T-helper 1 cell treated with Interleukin-12 subunit alpha and Interleukin-12 subunit beta and Interleukin-4 antibody, amounts not matched to agents 30 ng/mL and 1 ng/mL, for 36 hours (primary cell): Measurements from ENCODE around the gene ZNF362. TPM values are rescaled to one million over a fixed set of nuclear protein-coding genes. Genes with fewer than 3 reads are reported as not detected.
"Not testable (repeated sequence)": the region's sequence is repeated elsewhere in the genome, so short reads cannot be mapped to it uniquely, and the experiment has no call there.

Source experiments
- intact Hi-C: fragments of 100-400 bp; cut with micrococcal nuclease; formaldehyde crosslinking; loops from one replicate; pipeline ENCODE4 v1.15.1; 2024
- total RNA-seq: library from RNA; stranded (reverse); gene quantifications from 2 replicates; pipeline ENCODE4 v1.2.3, GENCODE V29; 2022

The ZNF362 gene, protein sequence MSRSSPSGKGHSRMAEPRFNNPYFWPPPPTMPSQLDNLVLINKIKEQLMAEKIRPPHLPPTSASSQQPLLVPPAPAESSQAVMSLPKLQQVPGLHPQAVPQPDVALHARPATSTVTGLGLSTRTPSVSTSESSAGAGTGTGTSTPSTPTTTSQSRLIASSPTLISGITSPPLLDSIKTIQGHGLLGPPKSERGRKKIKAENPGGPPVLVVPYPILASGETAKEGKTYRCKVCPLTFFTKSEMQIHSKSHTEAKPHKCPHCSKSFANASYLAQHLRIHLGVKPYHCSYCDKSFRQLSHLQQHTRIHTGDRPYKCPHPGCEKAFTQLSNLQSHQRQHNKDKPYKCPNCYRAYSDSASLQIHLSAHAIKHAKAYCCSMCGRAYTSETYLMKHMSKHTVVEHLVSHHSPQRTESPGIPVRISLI
- total RNA-seq = 17.5 and 21.6 TPM in 2 replicates

DNA sequence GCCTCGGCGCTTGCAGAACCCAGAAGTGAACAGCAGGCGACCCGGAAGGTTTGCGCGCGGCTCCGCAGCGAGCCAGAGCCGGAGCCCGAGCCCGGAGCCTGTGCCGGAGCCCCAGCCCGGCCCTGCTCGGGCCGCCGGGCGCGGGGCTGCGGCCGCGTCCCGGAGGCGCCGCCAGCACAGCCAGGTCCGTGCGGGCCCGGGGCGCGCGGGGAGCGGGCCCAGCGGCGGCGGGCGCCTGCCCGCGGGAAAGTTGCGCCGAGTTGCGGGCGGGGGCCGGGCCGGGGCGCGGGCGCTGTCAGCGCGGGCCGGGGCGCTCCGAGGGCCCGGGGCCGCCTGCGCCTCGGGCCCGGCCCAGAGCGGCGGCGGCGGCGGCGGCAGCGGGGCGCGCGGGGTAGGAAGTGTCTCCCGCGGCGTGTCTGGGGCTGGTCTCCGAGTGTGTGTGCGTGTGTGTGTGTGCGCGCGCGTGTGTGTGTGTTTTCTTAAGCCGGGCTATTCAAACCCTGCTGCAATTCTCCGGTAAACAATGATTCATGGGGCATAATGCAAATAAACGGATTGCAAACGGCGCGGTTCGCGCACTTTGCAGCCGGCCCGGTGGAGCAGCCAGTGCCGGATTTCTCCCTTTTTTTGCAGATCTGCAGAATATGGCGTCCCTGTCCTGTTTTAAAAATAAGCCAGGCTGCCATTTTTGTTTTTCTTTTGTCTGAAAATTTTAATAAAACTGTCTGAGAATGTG lies at the start of gene ZNF362:
TSS of gene ZNF362 (plus strand) at position 22 of the 736 bp plus-strand sequence. CDS start 14,083 bp downstream, outside the sequence.
- intact Hi-C loops = loop anchor here (1.0 to 5.0 kb wide), 5 partner anchors 38 to 216 kb away; partner anchors contain the start of gene ZSCAN20

DNA sequence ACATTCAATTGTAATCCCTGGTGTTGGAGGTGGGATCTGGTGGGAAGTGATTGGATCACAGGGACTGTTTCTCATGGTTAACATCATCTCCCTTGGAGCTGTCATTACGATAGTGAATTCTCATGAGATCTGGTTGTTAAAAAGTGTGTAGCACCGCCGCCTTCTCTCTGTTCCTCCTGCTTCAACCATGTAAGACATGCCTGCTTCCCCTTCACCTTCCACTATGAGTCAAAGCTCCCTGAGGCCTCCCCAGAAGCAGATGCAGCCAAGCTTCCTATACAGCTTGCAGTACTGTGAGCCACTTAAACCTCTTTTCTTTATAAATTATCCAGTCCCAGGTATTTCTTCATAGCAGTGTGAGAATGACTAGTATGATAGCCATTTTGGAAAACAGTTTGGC lies 44.3 kb upstream of the ZNF362 start:
- intact Hi-C loops = no loop called here

DNA sequence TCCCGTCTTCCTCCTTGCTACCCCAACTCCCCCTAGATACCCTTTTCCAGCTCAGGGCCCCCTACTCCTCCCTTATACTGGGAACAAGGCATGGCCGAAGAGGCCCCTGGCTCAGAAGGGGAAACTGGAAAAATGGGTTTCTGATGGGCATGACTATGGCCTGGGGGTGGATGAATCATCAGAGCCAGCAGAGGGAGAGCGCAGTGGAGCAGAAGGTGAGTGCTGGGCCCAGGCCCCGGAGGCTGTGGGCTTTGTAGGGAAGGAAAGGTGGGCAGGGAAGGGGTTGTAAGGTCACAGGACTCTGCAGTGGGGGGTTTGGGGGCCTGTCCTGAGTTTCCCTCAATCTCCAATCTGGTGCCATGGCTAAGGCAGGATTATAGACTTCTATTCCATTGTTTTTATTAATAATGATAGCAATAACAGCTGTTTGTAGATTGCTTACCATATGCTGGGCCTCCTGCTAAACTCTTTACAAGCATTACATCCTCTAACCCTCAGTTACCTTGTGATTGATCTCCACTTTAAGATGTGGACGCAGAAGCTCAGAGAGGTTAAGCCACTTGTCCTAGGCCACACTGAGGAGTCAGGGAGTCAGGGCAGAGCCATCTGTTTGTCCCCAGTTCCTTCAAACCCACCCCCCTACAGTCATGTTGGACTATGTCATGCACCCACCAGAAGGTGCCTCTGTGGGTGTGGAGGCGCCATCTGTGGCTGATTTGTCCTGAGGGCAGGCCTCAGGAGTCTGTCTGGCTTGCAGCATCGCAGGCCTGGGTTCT lies 36.2 kb upstream of the ZNF362 start:
- intact Hi-C loops = no loop called here

DNA sequence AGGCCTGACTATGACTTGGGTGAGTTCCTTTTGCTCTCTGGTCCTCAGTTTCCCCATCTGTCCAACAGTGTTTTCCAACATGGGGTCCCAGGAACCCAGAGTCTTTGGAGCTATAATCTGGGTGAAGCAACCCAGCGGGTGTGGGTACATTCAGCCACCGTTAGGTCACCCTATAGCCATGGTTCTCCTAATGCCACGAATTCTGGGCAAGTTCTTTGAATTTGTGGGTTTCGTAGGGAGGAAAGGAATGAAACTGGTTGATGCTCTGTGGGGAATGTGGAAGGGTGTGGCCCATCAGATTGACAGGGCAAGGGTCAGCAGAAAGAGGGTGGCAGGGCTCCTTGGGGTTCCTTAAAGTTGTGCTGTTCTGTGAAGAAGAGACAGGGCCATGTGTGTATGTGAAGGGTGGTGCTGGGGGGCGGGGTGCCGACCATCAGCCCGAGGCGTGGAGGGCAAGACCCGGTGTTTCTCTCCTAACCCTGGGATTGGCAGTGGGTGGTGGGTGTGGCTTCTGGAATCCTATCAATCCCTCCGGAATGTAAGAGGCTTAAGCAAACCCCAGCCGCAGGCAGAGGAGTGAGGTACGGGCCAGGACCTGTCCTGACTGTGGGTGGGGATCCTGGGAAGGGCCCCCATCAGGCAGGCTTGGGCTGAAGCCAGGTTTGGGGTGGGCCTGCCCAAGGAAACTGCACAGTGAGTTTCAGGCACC lies 35.5 kb upstream of the ZNF362 start:
- intact Hi-C loops = no loop called here

DNA sequence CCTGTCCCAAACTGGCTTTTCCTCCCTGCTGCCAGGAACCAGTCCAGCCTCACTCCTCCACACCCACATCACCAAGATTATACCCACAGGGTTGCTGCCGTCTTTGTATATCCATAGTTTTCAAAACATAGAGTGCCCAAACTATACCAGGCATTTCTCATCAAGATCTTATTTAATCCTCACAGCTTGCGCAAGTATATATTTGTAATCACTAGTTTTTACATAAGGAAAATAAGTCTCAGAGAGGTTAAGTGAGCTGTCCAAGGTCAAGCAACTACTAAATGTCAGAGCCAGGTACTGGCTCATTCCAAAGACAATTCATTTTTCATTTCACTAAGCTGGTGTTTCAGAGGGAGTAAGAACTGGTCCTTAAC lies 34.9 kb upstream of the ZNF362 start:
- intact Hi-C loops = no loop called here

DNA sequence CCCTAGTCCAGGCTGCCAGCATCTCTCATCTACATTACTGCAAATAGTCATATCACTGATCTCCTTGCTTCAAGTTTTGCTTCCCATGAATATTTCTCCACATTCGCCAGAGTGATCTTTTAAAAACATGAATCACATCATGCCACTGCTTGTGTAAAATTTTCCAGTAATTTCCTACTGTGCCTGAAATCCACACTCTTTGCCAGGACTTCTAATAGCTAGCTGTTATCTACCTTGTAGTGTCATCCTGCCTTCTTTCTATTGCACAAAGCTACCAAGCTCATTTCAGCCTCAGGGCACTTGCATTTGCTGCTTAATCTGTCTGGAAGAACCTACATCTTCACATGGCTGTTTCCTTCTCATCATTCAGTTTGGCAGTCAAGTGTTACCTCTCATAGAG lies 33.9 kb upstream of the ZNF362 start:
- intact Hi-C loops = no loop called here

- intact Hi-C loops = no loop called here
Measured at GRCh38 chr1:33224166-33224707, 32.1 kb upstream of the ZNF362 start.

GRCh38 chr1:33225586-33225985 lies 30.7 kb upstream of the ZNF362 start:
- intact Hi-C loops = no loop called here

DNA sequence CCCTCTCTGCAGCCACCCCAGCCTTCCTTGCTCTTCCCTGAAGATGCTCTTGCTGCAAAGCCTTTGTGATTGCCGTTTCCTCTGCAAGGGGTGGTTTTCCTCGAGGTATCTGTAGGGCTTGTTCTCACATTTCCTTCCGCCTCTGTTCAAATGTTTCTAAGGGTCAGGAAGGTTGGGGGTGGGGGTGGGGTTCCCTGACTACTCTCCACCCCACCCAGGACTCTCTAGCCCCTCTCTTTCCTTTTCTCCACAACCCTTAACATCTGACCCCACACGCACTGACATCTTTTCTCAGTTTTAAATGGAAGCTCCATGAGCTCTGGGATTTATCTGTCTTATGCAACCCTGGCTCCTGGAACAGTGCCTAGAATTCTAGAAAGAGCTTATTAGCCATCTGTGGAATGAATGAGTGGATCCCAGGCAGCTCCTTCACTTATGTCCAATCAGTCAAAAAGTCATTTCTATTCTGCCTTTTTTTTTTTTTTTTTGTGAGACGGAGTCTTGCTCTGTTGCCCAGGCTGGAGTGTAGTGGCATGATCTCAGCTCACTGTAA lies 27.3 kb upstream of the ZNF362 start:
- intact Hi-C loops = no loop called here

GRCh38 chr1:33231166-33231565 lies 25.1 kb upstream of the ZNF362 start:
- intact Hi-C loops = no loop called here

DNA sequence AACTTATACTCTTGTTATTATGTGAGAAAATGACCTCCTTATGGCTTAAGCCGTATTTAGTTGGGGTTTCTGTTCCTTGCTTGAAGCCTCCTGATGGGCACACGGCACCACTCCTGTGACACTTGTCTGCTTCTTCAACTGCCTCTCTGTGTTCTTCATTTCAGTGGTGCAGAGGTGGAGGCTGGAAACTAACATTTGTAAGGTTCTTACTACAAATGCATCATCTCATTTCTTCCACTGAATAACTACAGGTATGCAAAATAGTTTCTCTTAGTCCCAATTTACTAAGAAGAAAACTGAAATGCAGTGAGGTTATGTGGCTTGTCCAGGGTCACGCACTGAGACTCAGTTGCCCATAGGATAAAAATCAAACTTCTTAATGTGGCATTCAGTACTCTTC lies 23.6 kb upstream of the ZNF362 start:
- intact Hi-C loops = no loop called here

DNA sequence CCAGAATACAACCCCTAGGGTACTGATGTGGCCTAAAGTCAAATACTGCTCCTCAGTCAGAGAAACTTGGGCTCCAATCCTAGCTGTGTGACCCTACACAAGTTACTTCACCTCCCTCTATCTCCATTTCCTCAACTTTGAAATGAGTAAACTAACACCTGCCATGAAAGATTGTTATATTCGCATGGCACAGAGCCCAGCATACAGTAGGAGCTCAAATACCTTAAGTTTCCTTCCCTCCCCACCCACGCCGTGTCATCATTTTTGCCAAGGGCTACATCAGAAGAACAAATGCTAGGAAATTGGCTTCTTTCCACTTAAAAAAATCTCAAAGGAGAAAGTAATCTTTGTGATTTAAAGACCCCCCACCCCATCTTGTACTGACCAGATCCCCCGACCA lies 22.2 kb upstream of the ZNF362 start:
- intact Hi-C loops = no loop called here

DNA sequence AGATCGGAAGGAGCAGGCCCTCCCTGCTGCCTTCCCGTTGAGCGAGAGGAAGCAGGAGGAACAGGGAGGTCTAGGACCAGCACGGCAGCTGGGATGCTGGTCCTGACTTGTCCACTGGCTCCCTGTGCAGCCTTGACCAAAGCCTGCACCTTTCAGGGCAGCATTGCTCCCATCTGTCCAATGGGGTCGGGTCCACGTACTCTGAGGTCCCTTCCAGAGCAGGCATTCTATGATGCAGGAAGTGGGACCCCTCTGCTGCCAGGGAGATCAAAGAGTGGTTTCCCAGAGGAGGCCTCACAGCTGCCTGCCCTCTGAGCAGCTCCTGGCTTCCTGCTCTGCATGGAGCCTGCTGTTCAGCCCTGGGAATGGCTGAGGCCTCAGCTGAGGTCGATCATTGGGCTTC lies 21.7 kb upstream of the ZNF362 start:
- intact Hi-C loops = no loop called here

DNA sequence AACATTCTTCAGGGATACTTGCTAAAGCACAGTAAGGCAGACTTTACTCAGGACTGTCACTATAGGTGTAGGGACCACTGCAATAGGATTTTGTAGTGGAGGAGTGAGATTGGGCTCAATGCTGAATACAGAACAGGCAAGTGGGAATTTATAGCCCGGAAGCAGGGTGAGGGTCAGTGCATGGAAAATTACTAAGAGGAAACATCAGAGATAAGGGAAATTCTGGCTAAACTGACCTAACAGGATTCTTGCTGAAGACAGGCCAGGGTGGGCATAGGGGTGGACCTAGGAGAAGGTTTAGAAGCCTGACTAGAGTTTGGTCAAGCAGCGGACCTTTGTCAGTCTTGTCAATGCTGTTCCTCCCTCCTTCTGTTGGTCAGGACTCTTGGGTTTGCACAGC lies 20.8 kb upstream of the ZNF362 start:
- intact Hi-C loops = no loop called here

- intact Hi-C loops = no loop called here
Measured at GRCh38 chr1:33236498-33236897, 19.8 kb upstream of the ZNF362 start.

GRCh38 chr1:33237579-33237978 lies 18.7 kb upstream of the ZNF362 start:
- intact Hi-C loops = no loop called here

DNA sequence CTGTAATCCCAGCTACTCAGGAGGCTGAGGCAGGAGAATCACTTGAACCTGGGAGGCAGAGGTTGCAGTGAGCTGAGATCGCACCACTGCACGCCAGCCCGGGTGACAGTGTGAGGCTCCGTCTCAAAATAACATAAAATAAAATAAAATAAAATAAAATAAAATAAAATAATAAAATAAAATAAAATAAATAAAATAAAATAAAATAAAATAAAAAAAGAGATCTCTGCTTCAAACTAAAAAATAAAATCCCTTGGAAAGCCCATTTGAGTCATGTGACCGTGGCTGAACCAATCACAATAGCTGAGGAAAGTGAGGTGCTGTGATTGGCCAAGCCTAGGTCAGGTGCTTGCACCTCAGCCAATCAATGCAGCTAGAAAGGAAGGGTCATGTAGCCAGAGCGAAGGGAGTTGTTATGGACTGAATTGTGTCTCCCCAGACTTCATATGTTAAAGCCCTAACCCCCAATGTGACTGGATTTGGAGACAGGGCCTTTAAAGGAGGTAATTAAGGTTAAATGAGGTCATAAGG lies 18.0 kb upstream of the ZNF362 start:
- intact Hi-C loops = not testable (repeated sequence)

- intact Hi-C loops = not testable (repeated sequence)
Measured at GRCh38 chr1:33239410-33239809, 16.9 kb upstream of the ZNF362 start.

DNA sequence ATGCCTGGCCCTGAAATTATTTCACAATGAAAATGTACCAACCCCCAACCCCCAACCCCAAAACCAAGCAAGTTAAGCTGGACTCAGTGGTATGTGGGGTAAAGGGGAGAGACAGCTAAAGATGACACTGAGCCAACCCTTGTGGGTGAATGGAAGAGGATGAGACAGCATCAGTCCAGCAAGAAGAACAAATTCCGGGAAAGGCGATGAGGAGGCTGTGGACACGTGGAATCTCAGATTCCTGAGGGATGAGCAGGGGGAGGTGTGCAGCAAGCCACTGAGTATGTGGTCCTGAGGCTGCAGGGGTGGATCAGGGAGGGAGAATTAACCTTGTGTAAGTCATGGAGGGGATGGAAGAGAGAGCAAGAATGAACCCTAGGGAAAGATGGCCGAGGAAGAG lies 14.4 kb upstream of the ZNF362 start:
- intact Hi-C loops = no loop called here

DNA sequence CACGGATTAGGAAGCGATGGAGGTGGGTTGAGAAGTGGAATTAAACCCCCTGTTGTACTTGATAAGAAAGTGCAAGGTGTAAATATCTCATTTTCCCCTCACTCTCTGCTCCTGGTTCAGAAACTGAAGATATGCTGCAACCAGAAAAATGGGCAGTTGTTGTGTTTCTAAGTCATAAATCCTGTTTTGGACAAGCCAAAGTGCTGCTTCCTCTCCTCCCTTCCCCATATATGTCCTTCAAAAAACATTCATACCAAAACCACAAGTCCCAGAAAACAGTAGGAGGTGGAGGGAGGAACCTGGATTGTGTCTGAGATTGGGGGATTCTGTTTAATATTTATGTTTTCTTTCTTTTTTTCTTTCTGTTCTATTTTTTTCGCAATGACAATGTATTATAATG lies 13.6 kb upstream of the ZNF362 start:
- intact Hi-C loops = no loop called here
